HepG2 (cell line): ENCODE data around the gene IRAK2. TPM values are rescaled to one million over a fixed set of nuclear protein-coding genes. Genes with fewer than 3 reads are reported as not detected.

ENCODE experiments used
- BORCS8-MEF2B ChIP-seq: sonication (generic); formaldehyde crosslinking; IDR thresholded peaks from 2 replicates; pipeline ENCODE4 v1.8.0; 2022; ENCODE audit warnings: mild to moderate bottlenecking, missing genetic modification reagents
- CBFB ChIP-seq: sonication (generic); formaldehyde crosslinking; IDR thresholded peaks from 2 replicates; pipeline ENCODE4 v1.4.0; 2020; ENCODE audit warnings: missing genetic modification reagents
- EP300 ChIP-seq, 3 experiments: sonication (generic) in 1 of 3; formaldehyde crosslinking in 1 of 3; IDR thresholded peaks; 2 replicates each; pipeline versions ENCODE4 v1.5.1 to v1.6.1; 2011 to 2020; ENCODE audit warnings: low read depth in 2 of 3, low read length in 2 of 3, borderline replicate concordance in 1 of 3, improper control_type of control experiment in 1 of 3, mild to moderate bottlenecking in 1 of 3, missing genetic modification reagents in 1 of 3, moderate library complexity in 1 of 3
- ETV5 ChIP-seq: IDR thresholded peaks from 2 replicates; pipeline ENCODE4 v1.6.1; 2018; ENCODE audit warnings: missing biosample characterization, missing genetic modification reagents, inconsistent platforms, borderline replicate concordance
- FOSL2 ChIP-seq: sonication (generic); formaldehyde crosslinking; IDR thresholded peaks from 2 replicates; pipeline ENCODE4 v1.4.0; 2020; ENCODE audit warnings: missing genetic modification reagents
- FOXK1 ChIP-seq: sonication (generic); formaldehyde crosslinking; IDR thresholded peaks from 2 replicates; pipeline ENCODE4 v1.4.0; 2020; ENCODE audit warnings: low read depth, missing genetic modification reagents, borderline replicate concordance
- GABPA ChIP-seq, 2 experiments: IDR thresholded peaks; 2 replicates each; pipeline ENCODE4 v1.6.1; 2011 to 2016; ENCODE audit warnings: low read depth in 2 of 2, low read length in 1 of 2, missing biosample characterization in 1 of 2, missing genetic modification characterization in 1 of 2
- GMEB1 ChIP-seq: sonication (generic); formaldehyde crosslinking; IDR thresholded peaks from 2 replicates; pipeline ENCODE4 v1.5.1; 2020; ENCODE audit warnings: missing genetic modification reagents, mild to moderate bottlenecking, borderline replicate concordance
- HMG20B ChIP-seq: conservative IDR thresholded peaks from 2 replicates; pipeline ENCODE4 v1.6.1; 2016; ENCODE audit warnings: missing genetic modification reagents, missing compliant biosample characterization
- HMGXB4 ChIP-seq, 2 experiments: sonication (generic) in 1 of 2; formaldehyde crosslinking in 1 of 2; IDR thresholded peaks; 2 replicates each; pipeline versions ENCODE4 v1.4.0 to v1.6.1; 2018 to 2020; ENCODE audit warnings: missing genetic modification reagents in 2 of 2, borderline replicate concordance in 1 of 2, low read depth in 1 of 2, mild to moderate bottlenecking in 1 of 2, missing biosample characterization in 1 of 2
- NFYC ChIP-seq: IDR thresholded peaks from 2 replicates; pipeline ENCODE4 v1.6.1; 2016; ENCODE audit warnings: missing genetic modification reagents, missing compliant biosample characterization
- POLR2AphosphoS5 ChIP-seq: IDR thresholded peaks from 2 replicates; pipeline ENCODE4 v1.6.1; 2012; ENCODE audit warnings: low read depth, low read length
- REXO4 ChIP-seq: sonication (generic); formaldehyde crosslinking; IDR thresholded peaks from 2 replicates; pipeline ENCODE4 v1.8.0; 2022; ENCODE audit warnings: missing genetic modification reagents, mild to moderate bottlenecking, borderline replicate concordance
- TEF ChIP-seq: sonication (generic); formaldehyde crosslinking; IDR thresholded peaks from 2 replicates; pipeline ENCODE4 v1.5.0; 2020; ENCODE audit warnings: missing genetic modification reagents
- TFAP4 ChIP-seq: sonication (generic); IDR thresholded peaks from 2 replicates; pipeline ENCODE4 v1.6.1; 2016; ENCODE audit warnings: low read depth, borderline replicate concordance
- ZBTB43 ChIP-seq: sonication (generic); formaldehyde crosslinking; conservative IDR thresholded peaks from 2 replicates; pipeline ENCODE4 v1.4.0; 2020; ENCODE audit warnings: missing genetic modification reagents
- ZNF101 ChIP-seq: sonication (generic); formaldehyde crosslinking; IDR thresholded peaks from 2 replicates; pipeline ENCODE4 v1.4.0; 2020; ENCODE audit warnings: mild to moderate bottlenecking, low read depth, missing genetic modification reagents, borderline replicate concordance
- ZNF124 ChIP-seq: sonication (generic); formaldehyde crosslinking; IDR thresholded peaks from 2 replicates; pipeline ENCODE4 v1.4.0; 2020; ENCODE audit warnings: missing genetic modification reagents
- ZNF567 ChIP-seq: sonication (generic); formaldehyde crosslinking; IDR thresholded peaks from 2 replicates; pipeline ENCODE4 v1.8.1; 2023; ENCODE audit warnings: mild to moderate bottlenecking, missing genetic modification reagents, borderline replicate concordance
- ZNF644 ChIP-seq: IDR thresholded peaks from 2 replicates; pipeline ENCODE4 v1.6.1; 2016; ENCODE audit warnings: low read depth
- ZNF816 ChIP-seq: sonication (generic); formaldehyde crosslinking; IDR thresholded peaks from 2 replicates; pipeline ENCODE4 v1.8.0; 2022; ENCODE audit warnings: missing genetic modification reagents, mild to moderate bottlenecking, borderline replicate concordance
- polyA plus RNA-seq, 8 experiments: library from polyadenylated mRNA; depleted of rRNA in 3 of 8; stranded (reverse) in 7 of 8; unstranded in 1 of 8; fragments of >200 nt; fragmentation: Illumina TruSeq in 4 of 8; extraction: Trizol in 4 of 8; gene quantifications; 2 replicates each; pipeline versions ENCODE4 v1.2.1 to v1.2.3, GENCODE V29; 2011 to 2016; ENCODE audit warnings: low read depth in 4 of 8, missing spikeins in 1 of 8, mixed read lengths in 1 of 8; ENCODE audit not compliant: insufficient read depth in 1 of 8
- total RNA-seq, 5 experiments: library from RNA; depleted of rRNA; stranded (reverse); fragments of >200 nt; fragmentation: Illumina TruSeq; extraction: Trizol; gene quantifications; 2 replicates each; pipeline ENCODE4 v1.2.3, GENCODE V29; 2016; ENCODE audit warnings: low read depth in 1 of 5

The IRAK2 gene
- total and polyA plus RNA-seq, 2 of the 13 experiments (the other 11 are each of a cell fraction or from before 2014, with no cell fraction given), result 13.1 to 23.3 TPM

GRCh38 chr3:10248184-10248983 is 83.7 kb downstream of the IRAK2 start, which contains the start of gene TATDN2 (continued):
- no peak for TF ChIP-seq EP300 (IDR thresholded peaks at IDR 0.05; ENCODE audit: low read depth in 2 of 2, low read length in 2 of 2)
- TF ChIP-seq EP300 (CRISPR knock-in tag; IDR thresholded peaks at IDR 0.05; ENCODE audit: borderline replicate concordance), result no peak
- peak; percentile 59; the same call in 1 of the 2 replicates for TF ChIP-seq GMEB1
- no peak for TF ChIP-seq HMG20B (CRISPR knock-in tag)
- TF ChIP-seq CBFB (CRISPR knock-in tag), result peak; percentile 64; the same call in 1 of the 2 replicates
- 0 out of 2 replicates have a peak, but pooled peaks have one; percentile 21 for TF ChIP-seq GABPA (IDR thresholded peaks at IDR 0.05; ENCODE audit: low read depth, low read length)
- peak; percentile 55; the same call in 1 of the 2 replicates for TF ChIP-seq GABPA (CRISPR knock-in tag; IDR thresholded peaks at IDR 0.05; ENCODE audit: low read depth)
- peak; percentile 77 for TF ChIP-seq TFAP4
- no peak for TF ChIP-seq TEF (CRISPR knock-in tag)
- peak; percentile 61; the same call in 1 of the 2 replicates for TF ChIP-seq ETV5 (CRISPR knock-in tag)
- TF ChIP-seq FOXK1 (CRISPR knock-in tag), result peak; percentile 21; the same call in 1 of the 2 replicates
- TF ChIP-seq ZBTB43 (CRISPR knock-in tag), result peak; percentile 43; the same call in 1 of the 2 replicates
- TF ChIP-seq ZNF816, result peak; percentile 56; the same call in 1 of the 2 replicates
- peak; percentile 59; the same call in 1 of the 2 replicates for TF ChIP-seq ZNF124 (CRISPR knock-in tag)
- TF ChIP-seq POLR2AphosphoS5, result peak; percentile 65
- no peak for TF ChIP-seq ZNF101 (CRISPR knock-in tag)
- TF ChIP-seq ZNF567 (CRISPR knock-in tag), result 0 out of 2 replicates have a peak, but pooled peaks have one; percentile 81
- 0 out of 2 replicates have a peak, but pooled peaks have one; percentile 22 for TF ChIP-seq ZNF644 (CRISPR knock-in tag)
- TF ChIP-seq NFYC (CRISPR knock-in tag), result peak; percentile 84
- no peak for TF ChIP-seq REXO4 (CRISPR knock-in tag)
- peak; percentile 18; the same call in 1 of the 2 replicates for TF ChIP-seq BORCS8-MEF2B (CRISPR knock-in tag)
- peak; percentile 40 to 50; a peak in 3 of 4 replicates for TF ChIP-seq HMGXB4 (CRISPR knock-in tag; IDR thresholded peaks at IDR 0.05; ENCODE audit: borderline replicate concordance in 1 of 2, low read depth in 1 of 2)
- TF ChIP-seq FOSL2 (CRISPR knock-in tag), result peak; percentile 30; the same call in 1 of the 2 replicates
